ENCODE measurements around the gene SMARCA1. TPM values are rescaled to one million over a fixed set of nuclear protein-coding genes. Genes with fewer than 3 reads are reported as not detected.
A peak's percentile ranks its signal among the peaks of the same experiment; 100 is the strongest.

The SMARCA1 gene
- total and polyA plus RNA-seq, 2 experiments from 2014 or later: 36.9 to 38.5 TPM

DNA sequence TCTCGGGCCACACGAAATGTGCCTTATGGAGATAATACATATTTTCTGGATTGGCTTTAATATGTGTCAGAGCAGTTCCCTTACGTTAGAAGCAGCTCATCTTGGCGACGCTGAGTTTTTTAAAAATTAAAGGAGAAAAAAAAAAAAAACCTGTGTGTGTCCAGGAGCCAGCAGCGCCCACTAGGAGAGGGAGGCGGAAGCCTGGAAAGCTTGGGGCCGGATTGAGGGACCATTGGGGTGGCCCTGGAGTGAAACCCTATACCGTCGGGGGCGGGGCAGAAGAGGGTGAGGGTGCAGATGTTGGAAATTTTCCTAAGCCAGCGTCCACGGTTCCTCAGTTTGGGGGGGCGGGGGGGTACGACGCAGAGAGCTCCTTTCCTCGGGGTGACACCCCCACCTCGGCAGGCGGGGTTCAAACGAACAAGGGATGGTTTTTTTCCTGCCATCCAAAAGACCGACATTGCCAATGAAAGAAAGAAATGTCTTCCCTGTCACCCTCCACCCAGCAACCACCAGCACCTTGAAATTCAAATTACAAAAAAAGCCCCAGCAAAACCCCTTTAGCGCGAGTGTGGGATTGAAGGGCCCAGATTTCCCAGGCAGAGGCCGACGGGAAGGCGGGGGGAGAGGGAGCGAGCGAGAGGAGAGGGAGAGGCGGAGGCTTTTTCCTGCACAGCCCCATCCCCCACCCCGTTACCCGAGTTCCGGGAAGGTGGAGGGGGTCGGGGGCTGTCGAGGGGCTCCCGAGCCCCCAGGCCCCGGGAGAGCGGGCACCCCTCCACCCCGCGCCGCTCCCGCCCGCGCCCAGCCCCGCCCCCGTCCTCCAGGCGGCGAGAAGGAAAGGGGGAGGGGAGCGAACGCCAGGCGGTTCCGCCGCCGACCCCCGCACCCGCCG is 859 bp downstream of the SMARCA1 start:
- Histone ChIP-seq H3K79me2 (ENCODE audit: insufficient read depth) (peaks cover 45% of the 10 kb centered on the region), H3K27ac (peak overlapping the region; percentile 59), H3K9me2 (ENCODE audit: insufficient read depth) (no peaks in the 10 kb centered on the region), H3K4me2 (ENCODE audit: unreplicated experiment) (peak overlapping the region; percentile 86), H3K4me3 (peak overlapping the region; percentile 86), H3F3A (ENCODE audit: insufficient read depth) (no peaks in the 10 kb centered on the region), H3K9ac (peak overlapping the region; percentile 88), H3K27me3 (replicated peaks; ENCODE audit: insufficient read depth) (no peaks in the 10 kb centered on the region), H3K4me1 (ENCODE audit: insufficient read depth) (0 out of 2 replicates have a peak, but pooled peaks cover 5% of the 10 kb centered on the region), H3K9me3 (ENCODE audit: low read depth) (no peaks in the 10 kb centered on the region), H4K20me1 (ENCODE audit: insufficient read depth) (no peaks in the 10 kb centered on the region), H3K36me3 (ENCODE audit: low read depth) (no peaks in the 10 kb centered on the region), H2AFZ (peak overlapping the region; percentile 83)
- TF ChIP-seq EZH2 (IDR thresholded peaks at IDR 0.05; ENCODE audit: insufficient read depth, poor library complexity, severe bottlenecking): no peak
- no peak for TF ChIP-seq EZH2phosphoT487 (IDR thresholded peaks at IDR 0.05; ENCODE audit: insufficient read depth, low read depth)
- WGBS, 2 experiments (ENCODE audit: low coverage in 1 of 2, low lambda C conversion rate in 2 of 2, missing lambda C conversion rate in 2 of 2): 2 to 3% methylated on average over 12 to 41 of the region's 56 CpGs
- peak; percentile 81 for DNase-seq
- in situ Hi-C loops (cut with MboI): no loop called here

DNA sequence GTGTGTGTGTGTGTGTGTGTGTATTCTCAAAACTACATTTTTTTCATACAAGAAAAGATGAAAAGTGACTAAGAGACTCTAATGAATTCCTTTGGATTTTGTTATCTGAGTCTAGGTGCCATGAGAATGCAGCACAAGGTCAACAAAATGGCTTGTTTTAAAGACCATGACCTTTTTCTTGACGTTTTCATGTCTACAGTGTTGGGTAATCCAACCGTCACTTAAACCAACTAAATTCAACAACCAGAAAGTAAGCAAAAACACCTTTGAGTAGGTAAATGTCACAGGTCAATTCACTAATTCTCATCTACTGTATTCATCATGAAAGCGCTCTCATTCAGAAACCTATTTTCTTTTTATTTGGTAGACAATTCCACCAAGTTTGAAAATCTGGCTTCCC is 3.1 kb downstream of the SMARCA1 start:
- 92 to 100% methylated on average over 3 of the region's 3 CpGs for WGBS, 2 experiments (ENCODE audit: low coverage in 1 of 2, low lambda C conversion rate in 2 of 2, missing lambda C conversion rate in 2 of 2)
- no peaks in the 10 kb centered on the region for H3K9me2 ChIP-seq (ENCODE audit: insufficient read depth)
- no peaks in the 10 kb centered on the region for H3K36me3 ChIP-seq (ENCODE audit: low read depth)
- peaks cover 66% of the 10 kb centered on the region for H3K79me2 ChIP-seq (ENCODE audit: insufficient read depth)
- H3K4me1 ChIP-seq (ENCODE audit: insufficient read depth): 0 out of 2 replicates have a peak, but pooled peaks cover 5% of the 10 kb centered on the region
- DNase-seq: no peak
- in situ Hi-C loops (cut with MboI): no loop called here
- no peak overlapping the region for H3K9ac ChIP-seq
- H3K27ac ChIP-seq: no peak overlapping the region
- TF ChIP-seq EZH2phosphoT487 (IDR thresholded peaks at IDR 0.05; ENCODE audit: insufficient read depth, low read depth) (no peak), EZH2 (IDR thresholded peaks at IDR 0.05; ENCODE audit: insufficient read depth, poor library complexity, severe bottlenecking) (no peak)
- no peaks in the 10 kb centered on the region for H3K27me3 ChIP-seq (replicated peaks; ENCODE audit: insufficient read depth)
- H2AFZ ChIP-seq: no peak overlapping the region
- H4K20me1 ChIP-seq (ENCODE audit: insufficient read depth): no peaks in the 10 kb centered on the region
- H3F3A ChIP-seq (ENCODE audit: insufficient read depth): no peaks in the 10 kb centered on the region
- H3K4me3 ChIP-seq: no peak overlapping the region
- H3K9me3 ChIP-seq (ENCODE audit: low read depth): no peaks in the 10 kb centered on the region
- no peak overlapping the region for H3K4me2 ChIP-seq (ENCODE audit: unreplicated experiment)

DNA sequence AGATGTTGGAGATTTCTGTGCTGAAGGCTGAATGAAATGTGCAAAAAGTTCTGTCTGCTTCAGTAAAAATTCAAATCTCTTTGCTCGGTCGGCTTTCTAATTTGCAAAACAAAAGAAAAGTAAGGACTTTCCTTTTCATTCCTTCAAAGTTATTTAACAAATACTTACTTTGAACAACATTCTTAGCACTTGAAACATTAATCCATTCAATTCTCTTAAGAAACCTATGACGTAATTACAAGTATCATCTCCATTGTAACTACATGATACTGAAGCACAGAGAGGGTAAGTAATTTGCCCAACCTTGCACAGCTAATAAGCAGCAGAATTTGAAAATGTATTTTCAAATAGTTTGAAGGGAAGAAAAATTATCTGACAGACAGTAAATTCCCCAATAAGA is 6.9 kb downstream of the SMARCA1 start:
- H3K4me1 ChIP-seq (ENCODE audit: insufficient read depth): 0 out of 2 replicates have a peak, but pooled peaks cover 4% of the 10 kb centered on the region
- 98 to 100% methylated on average over 3 of the region's 3 CpGs for WGBS, 2 experiments (ENCODE audit: low coverage in 1 of 2, low lambda C conversion rate in 2 of 2, missing lambda C conversion rate in 2 of 2)
- H2AFZ ChIP-seq: no peak overlapping the region
- peaks cover 61% of the 10 kb centered on the region for H3K79me2 ChIP-seq (ENCODE audit: insufficient read depth)
- H3F3A ChIP-seq (ENCODE audit: insufficient read depth): no peaks in the 10 kb centered on the region
- in situ Hi-C loops (cut with MboI): no loop called here
- no peaks in the 10 kb centered on the region for H4K20me1 ChIP-seq (ENCODE audit: insufficient read depth)
- peaks cover 8% of the 10 kb centered on the region; the same call in 1 of the 2 replicates for H3K36me3 ChIP-seq (ENCODE audit: low read depth)
- no peaks in the 10 kb centered on the region for H3K9me2 ChIP-seq (ENCODE audit: insufficient read depth)
- no peaks in the 10 kb centered on the region for H3K9me3 ChIP-seq (ENCODE audit: low read depth)
- H3K27me3 ChIP-seq (replicated peaks; ENCODE audit: insufficient read depth): no peaks in the 10 kb centered on the region
- DNase-seq: no peak
- no peak overlapping the region for H3K27ac ChIP-seq
- TF ChIP-seq EZH2phosphoT487 (IDR thresholded peaks at IDR 0.05; ENCODE audit: insufficient read depth, low read depth) (no peak), EZH2 (IDR thresholded peaks at IDR 0.05; ENCODE audit: insufficient read depth, poor library complexity, severe bottlenecking) (no peak)
- H3K9ac ChIP-seq: no peak overlapping the region
- H3K4me2 ChIP-seq (ENCODE audit: unreplicated experiment): no peak overlapping the region
- no peak overlapping the region for H3K4me3 ChIP-seq

DNA sequence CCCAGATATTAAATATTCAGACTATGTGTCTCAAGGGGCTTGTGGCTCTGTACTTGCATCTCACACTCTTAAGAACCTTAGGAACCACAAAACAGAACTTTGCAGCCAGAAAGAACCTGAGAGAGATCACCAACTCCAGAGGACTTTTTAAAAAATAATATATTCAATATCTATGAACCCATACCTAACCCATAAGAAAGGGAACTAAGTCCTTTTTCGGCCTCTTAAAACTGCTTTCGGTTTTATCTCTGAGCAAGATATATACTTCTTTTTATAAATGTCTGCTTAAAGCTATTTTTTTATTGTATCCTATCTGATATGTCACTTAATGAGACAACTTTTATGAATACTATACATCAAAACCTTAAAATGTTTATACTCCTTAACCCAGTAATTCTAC is 10.9 kb downstream of the SMARCA1 start:
- Histone ChIP-seq H3K27me3 (replicated peaks; ENCODE audit: insufficient read depth) (no peaks in the 10 kb centered on the region), H3K27ac (no peak overlapping the region), H3K9ac (no peak overlapping the region), H3K4me3 (no peak overlapping the region), H3F3A (ENCODE audit: insufficient read depth) (no peaks in the 10 kb centered on the region), H4K20me1 (ENCODE audit: insufficient read depth) (no peaks in the 10 kb centered on the region), H3K36me3 (ENCODE audit: low read depth) (peaks cover 13% of the 10 kb centered on the region; the same call in 1 of the 2 replicates), H2AFZ (no peak overlapping the region), H3K9me3 (ENCODE audit: low read depth) (no peaks in the 10 kb centered on the region), H3K4me2 (ENCODE audit: unreplicated experiment) (no peak overlapping the region), H3K4me1 (ENCODE audit: insufficient read depth) (no peaks in the 10 kb centered on the region), H3K79me2 (ENCODE audit: insufficient read depth) (peaks cover 21% of the 10 kb centered on the region), H3K9me2 (ENCODE audit: insufficient read depth) (no peaks in the 10 kb centered on the region)
- DNase-seq: no peak
- 96 to 100% methylated on average over 2 of the region's 2 CpGs for WGBS, 2 experiments (ENCODE audit: low coverage in 1 of 2, low lambda C conversion rate in 2 of 2, missing lambda C conversion rate in 2 of 2)
- in situ Hi-C loops (cut with MboI): no loop called here
- TF ChIP-seq EZH2phosphoT487 (IDR thresholded peaks at IDR 0.05; ENCODE audit: insufficient read depth, low read depth) (no peak), EZH2 (IDR thresholded peaks at IDR 0.05; ENCODE audit: insufficient read depth, poor library complexity, severe bottlenecking) (no peak)

All from GM23248 (cell line).